Ureter (tissue), 1 donor: ENCODE measurements around the gene PPP4C. TPM values are rescaled to one million over a fixed set of nuclear protein-coding genes. Genes with fewer than 3 reads are reported as not detected.

Experiments
- DNase-seq: peaks from one replicate; pipeline ENCODE4 v3.0.0-alpha.2; 2020; ENCODE audit warnings: low spot score
- total RNA-seq: library from RNA; stranded (reverse); gene quantifications from one replicate; pipeline ENCODE4 v1.2.4, GENCODE V29; 2023
- donor health status: DM: yes; HTN: yes; CAD: no.

The PPP4C gene
- total RNA-seq, 1 donor from 2014 or later = 88.9 TPM

DNA sequence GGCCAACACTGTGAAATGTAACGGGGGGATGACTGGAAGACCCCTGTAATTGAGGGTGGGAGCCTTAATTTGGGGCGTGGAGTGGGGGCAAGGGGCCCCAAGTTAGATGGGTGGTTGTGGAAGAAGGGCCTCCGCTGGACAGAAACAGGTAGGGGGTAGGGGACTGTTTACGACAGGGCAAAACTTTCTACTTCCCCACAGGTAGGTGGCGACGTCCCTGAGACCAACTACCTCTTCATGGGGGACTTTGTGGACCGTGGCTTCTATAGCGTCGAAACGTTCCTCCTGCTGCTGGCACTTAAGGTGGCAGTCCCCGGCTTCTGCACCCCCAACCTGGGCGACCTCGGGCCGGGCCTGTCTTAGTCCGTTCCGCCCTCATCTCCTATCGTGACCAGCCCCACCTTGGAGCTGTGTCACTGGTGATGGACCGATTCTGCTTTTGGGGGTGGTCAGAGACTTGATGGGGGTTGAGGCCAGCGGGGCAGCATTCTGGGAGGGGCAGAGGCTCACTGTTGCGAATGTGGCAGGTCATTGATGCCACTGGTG lies 6.8 kb downstream of the PPP4C start:
- DNase-seq = no peak

- no peak for DNase-seq
Measured at GRCh38 chr16:30083216-30084055, 7.6 kb downstream of the PPP4C start.

DNA sequence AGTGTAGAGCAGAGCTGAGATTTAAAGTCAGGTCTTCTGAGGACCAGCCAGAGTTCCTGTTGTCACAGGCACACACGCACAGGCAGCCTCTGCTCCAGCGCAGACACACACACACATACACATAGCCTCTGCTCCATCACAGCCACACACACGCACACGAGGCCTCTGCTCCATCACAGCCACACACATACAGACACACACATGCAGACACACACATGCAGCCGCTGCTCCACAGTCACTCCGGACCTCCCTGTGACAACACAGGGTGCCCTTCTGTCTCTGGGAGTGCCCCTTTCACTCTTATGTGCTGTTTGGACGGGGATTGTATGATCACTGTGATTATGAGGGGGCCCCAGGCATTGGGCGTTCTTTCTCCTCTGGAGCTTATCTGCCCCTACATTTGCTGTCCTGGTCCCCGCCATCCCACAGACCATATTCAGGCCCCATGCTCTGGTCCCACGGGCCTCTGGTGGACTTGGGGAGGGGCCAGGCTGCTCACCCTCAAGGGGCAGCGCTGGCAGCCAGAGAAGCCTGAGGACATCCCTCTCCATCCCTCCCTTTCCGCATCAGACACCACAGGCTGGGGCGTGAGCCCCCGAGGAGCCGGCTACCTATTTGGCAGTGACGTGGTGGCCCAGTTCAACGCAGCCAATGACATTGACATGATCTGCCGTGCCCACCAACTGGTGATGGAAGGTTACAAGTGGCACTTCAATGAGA lies 8.5 kb downstream of the PPP4C start:
- no peak for DNase-seq

GRCh38 chr16:30084816-30085159 lies 9.0 kb downstream of the PPP4C start:
- no peak for DNase-seq

GRCh38 chr16:30085247-30085646 lies 9.5 kb downstream of the PPP4C start:
- no peak for DNase-seq

DNA sequence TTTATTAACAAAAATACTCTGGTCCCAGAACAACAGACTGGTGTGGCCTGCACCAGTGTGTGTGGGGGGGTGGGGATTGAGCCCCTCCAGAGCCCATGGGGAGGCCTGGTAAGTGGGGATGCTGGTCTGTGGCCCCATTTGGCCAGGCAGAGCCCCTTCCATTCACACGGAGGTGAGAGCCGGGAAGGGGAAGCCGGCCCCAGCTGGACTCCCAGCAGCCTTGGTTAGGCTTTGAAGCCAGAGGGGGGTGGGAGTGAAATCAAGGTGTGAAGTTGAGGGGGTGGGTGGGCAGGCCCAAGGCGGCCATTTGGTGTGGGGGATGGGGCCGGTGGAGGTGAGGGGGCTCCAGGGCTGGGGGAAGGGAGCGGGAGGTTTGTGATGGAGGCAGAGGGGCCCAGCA lies 10.0 kb downstream of the PPP4C start:
- no peak for DNase-seq

- DNase-seq = no peak
Measured at GRCh38 chr16:30086291-30087140, 10.7 kb downstream of the PPP4C start.

DNA sequence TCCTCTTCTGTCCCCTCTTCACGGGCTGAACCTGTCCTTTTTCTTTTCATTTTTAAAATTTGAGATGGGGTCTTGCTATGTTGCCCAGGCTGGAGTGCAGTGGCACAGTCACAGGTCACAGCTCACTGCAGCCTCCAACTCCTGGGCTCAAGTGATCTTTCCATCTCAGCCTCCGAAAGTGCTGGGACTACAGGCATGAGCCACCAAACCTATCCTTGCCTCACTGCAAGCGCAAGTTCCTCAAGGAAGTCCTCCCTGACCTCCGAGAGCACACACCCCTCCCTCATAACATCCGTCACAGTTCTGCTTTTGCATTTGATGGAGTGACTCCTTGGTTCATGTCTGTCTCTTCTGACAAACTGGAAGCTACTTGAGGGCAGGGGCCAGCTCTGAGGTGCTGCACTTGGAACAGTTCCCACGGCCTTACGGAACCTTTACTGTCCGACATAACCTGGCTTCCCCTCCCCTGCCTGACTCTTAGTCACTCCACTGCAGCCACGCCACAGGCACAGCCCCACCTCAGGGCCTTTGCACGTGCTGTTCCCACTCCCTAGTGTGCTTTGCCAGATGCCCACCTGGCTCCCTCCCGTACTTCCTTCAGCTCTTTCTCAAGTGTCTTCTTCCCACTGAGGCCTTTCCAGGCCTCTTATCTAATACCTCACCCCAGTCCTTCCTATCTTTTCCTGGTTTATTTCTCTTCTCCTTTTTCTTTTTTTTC lies 11.5 kb downstream of the PPP4C start:
- DNase-seq = no peak

GRCh38 chr16:30088237-30088831 lies 12.5 kb downstream of the PPP4C start:
- no peak for DNase-seq

DNA sequence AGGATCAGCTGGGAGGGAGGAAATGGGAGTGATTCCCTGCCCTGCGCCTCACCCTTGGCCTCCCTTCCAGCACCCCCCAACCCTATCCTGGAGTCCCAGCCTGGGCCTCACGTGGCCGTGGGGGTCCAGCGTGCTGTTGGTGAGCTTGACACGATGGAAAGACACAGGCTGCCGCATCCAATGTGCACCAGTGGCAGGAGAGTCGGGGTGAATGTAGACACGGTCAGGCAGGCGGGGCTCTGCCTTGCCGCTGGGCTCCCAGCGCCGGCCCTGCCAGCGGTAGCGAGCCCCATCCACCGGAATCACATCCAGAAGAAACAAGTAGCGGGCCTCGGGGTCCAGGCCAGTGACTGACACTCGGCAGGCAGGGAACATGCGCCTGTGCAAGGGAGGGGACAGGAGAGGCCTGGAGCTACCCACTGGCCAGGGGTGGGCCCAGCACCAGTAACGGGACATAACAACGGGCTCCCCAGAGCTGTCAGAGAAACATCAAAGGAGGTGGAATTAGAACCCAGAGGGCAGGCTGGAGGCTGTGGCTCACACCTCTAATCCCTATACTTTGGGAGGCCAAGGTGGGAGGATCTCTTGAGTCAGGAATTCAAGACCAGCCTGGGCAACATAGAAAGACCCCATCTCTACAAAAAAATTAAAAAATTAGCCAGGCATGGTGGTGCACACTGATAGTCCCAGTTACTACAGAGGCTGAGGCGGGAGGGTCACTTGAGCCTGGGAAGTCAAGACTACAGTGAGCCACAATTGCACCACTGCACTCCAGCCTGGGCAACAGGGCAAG lies 13.2 kb downstream of the PPP4C start:
- no peak for DNase-seq

DNA sequence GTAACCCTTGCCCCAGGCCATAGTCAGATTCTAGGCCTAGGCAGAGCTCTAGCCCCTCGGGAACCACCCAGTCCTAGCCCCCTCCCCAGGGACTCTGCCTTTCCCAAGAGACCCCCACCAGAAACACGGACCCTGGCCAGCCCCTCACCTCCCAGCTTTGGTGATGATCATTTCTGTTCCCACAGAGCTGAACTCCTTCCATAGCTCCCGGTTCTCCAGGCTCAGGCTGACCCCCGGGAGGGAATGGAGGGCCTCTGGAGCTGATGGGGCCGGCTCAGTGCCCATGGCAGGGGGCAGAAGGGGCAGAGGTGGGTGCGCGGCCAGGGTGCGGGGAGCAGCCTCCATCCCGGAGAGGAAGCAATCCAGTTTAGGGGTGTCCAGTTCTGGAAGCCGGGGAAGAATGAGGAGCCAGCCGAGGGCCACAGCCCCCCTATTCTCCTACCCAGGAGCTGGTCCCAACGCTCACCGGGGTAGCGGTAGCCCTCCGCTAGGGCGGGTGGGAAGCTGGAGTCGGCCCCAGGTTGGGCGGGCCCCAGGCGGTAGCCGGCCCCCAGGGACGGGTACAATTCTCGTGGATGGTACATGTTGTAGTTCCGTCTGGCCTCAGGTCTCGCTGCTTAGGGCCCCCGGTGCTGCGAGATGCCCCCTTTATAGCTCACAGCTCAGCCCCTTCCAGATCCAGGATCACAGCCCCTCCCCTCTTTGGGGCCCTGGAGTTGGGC lies 15.0 kb downstream of the PPP4C start:
- no peak for DNase-seq

DNA sequence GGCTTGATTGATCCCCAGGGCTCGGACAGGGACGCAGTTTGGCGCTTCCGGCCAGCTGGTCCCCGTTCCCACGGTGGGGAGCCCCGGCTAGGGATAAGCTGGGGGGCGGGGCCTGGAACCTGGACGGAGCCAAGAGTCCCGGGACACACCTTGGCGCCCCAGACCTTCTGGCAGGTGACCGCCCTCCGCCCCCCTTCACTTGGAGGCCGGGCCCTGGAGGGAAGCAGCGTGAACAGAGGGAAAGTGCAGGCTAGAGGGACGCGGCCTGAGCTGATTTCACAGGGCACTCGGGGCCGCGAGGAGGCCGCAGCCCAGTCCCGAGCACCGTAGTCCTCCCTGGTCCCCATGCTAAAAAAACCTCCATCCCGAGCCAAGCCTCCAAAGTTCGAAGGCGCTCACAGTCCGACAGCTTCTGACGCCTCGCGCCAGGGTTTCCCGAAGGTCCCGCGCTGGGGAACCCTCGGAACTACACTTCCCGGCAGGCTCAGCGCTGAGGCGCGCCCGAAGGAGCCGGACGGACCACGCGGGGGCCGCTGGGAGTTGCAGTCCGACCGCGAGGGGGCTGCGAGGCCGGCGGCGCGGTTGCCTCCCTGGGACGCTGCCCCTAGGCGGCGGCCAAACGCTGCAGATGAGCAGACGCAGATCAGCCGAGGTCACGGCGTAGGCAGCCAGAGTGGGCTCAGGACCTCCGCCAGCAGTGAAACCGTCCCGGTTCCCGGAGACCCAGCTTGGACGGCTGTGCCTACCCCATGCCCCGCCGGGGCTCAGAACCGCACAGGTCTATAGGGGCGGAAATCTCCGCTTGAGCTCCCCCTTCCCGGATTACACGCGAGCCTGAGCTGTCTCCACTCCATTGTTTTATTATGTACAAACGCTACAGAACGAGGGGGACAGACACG lies 15.9 kb downstream of the PPP4C start, which contains the start of gene TBX6:
TSS of gene TBX6 (minus strand) at position 451 of the 899 bp plus-strand sequence. CDS start 731 bp downstream, outside the sequence.
- DNase-seq = peak; percentile 93

DNA sequence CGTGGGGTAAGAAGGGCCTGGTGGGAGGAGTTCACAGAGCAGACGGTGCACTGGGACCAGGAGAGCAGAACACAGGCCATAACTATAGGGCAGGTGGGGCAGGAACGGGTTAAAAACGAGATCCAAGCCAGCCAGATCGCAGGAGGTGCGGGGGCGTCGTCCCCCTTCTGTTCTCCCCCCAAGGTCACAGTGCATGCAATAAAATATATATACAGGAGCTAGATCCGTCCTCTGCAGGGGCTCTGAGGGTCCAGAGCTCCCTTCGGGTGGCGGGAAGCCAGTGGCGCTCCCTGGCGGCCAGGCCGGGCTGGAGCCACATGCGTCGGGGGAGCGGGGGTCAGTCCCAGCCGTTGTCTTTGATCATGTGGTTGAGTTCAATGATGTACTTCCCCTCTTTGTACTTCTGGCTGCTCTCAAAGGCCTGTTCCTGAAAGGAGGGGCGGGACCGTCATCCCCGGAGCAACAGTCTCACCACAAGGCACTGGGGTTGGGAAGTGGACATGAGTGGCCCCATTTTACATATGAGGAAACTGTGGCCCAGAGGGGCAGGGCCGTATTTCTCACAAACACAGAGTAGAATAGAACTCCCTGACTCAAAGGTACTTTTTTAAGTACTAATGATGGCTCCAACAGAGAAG lies 16.7 kb downstream of the PPP4C start:
- DNase-seq = peak; percentile 79

- DNase-seq = no peak
Measured at GRCh38 chr16:30094541-30095165, 18.9 kb downstream of the PPP4C start.

GRCh38 chr16:30095166-30096078 lies 19.6 kb downstream of the PPP4C start:
- no peak for DNase-seq
